GM18520 (cell line): ENCODE results near the gene SMOC1.

Experiments
- ATAC-seq: cut with Tn5 transposase; IDR thresholded peaks from one replicate; pipeline ENCODE4 v1.9.1; 2021; ENCODE audit not compliant: unreplicated experiment

Gene SMOC1

DNA sequence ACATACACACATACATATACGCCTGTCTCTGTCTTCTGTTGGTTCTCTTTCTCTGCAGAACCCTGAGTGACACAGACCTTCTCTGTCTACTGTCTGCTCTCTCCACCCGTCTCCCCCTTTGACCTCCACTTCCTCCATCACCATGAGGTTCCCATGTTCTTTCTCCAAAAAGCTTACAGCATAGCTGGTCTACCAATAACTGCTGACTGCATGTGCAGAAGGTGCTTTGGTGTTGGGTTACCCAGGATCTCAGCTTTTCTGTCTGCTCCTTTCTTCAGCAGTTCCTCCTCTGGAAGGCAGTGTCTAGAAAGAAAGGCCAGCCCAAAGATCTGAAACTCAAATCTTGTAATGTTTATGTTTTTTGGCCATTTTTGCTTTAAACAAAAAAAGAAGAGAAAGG, 125.6 kb downstream of the SMOC1 start:
- no peak for ATAC-seq

DNA sequence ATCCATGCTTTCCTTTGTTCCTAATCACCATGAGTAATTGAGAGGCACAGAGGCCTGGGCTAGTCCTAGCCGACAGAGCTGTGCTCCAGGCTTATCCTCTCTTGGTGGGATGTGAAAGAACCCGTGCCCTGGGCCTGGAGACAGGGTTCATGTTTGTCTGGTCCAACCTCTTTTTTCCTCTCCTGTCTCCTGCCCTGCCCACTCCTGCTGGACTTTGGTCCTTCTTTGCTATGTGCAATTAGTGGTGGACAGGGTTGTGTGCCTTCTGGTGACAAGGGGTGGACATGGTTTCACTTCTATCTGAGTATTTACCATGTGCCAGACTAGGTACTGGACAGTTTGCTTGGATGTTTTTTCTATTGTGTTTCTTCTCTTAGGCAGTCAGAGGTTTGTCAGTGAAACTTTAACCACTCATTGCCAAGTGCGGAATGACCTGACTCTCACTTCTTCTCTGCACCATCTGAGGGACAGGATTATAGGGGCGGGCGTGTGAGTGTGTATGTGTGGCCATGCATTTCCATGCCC, 126.1 kb downstream of the SMOC1 start:
- no peak for ATAC-seq

DNA sequence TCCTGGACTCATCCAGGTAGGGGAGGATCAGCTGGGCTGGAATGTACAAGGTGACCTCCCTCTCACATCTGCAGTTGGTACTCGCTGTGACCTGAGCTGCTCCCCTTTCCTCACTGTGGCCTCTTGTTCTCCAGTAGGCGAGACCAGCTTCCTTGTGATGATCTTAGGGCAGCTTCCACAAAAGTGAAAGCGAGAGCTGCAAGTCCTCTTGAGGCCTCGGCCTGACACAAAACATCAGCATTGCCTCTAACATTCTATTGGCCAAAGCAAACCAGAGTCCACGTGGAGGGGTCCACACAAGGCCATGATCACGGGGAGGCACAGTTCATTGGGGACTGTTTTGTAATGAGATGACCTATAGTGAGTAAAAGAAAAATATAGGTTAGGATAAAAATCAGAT, 127.5 kb downstream of the SMOC1 start:
- ATAC-seq, result no peak

DNA sequence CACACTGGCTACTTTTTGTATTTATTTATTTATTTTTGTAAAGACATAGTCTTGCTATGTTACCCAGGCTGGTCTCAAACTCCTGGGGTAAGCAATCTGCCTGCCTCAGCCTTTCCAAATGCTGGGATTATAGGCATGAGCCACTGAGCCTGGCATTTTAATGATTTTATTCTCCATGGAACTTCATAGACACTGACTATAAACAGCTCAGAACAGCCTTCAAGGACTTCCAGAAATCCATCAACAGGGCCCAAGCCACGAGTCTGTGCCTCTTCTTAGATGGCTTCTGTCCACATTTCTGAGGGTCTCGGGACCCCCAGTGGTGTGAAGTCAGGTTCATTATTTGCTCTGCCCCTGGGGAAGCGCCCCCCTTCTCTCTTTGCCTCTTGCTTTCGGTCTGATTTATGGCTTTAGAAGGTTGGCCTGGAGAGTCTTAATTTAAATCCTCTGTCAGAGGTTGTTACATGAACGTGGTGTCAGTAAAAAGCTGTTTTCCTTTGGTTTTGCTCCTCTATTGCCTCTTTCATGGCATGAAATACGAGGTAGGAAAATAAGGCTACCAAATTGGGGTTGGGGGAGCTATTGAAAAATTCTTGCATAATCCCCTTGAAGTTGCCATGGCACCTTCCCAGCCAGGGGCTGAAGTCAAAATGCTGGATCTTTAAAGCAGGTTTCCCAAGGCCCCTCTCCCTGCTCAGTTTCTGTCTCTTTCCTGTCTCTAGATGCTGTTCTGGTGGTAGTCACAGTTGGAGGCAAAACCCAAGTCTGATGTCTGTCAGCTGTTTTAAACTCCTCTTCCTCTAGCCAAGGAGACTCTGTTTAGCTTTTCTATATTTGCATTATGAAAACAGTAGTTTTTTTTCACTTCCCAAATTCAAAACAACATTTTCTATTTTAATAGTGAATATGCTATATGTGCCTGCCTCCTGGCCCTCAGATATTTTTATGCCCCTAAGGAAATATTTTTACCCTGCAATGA, 129.4 kb downstream of the SMOC1 start:
- no peak for ATAC-seq

DNA sequence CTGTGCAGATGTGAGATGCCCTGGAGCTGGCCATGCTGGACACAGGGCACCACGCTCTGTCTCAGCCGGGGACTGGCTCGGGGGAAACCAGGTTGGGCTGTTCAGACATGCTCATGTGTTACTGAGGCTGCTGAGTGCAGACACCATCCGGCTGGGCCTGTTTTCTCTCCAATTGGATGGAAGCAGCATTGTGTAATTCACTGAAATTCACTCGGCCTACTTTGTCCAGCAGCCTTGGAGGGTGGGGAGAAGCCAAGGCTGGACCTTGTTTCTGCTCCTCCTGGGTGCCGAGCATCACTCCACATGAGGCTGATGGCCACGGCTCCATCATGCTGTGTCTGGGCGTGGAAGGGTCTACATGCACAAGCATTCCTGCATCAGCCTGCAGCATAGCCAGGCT, 130.7 kb downstream of the SMOC1 start:
- ATAC-seq, result no peak

DNA sequence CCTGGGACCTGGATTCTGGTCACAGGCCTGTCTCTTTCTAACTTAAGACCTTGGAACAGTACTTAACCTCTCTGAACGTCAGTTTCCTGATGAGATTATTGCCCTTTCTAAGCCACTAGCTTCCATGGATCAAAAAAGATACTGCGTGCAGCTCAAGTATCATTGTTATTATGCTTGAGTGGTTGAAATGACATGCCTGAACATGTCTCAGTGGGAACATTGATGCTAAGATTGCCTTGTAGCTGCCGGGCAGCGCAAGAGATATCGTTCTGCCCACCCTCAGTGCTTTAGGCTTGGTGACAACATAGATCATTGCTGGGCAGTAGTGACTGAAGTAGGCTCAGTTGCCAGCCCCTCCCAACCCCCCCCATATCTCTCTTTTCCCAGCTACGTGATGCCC, 131.9 kb downstream of the SMOC1 start:
- ATAC-seq, result no peak

DNA sequence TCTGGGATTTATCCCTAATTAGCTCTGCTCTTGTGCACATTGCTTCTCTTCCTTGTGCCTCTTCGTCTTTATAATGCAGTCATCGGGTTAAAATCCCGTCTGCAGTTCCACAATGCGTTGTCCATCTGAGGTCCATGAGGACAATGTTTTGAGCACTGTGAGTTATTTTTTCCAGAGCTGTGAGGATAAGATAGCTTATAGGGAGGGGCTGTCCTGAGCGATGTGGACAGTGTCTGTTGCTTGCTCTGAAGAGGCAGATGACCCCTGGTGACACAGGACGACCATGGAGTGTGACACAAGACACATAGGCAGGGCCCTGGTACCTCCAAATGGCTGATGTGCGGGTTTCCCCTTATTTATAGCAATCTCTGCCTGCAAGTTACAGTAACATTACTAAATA, 132.5 kb downstream of the SMOC1 start:
- ATAC-seq, result no peak

DNA sequence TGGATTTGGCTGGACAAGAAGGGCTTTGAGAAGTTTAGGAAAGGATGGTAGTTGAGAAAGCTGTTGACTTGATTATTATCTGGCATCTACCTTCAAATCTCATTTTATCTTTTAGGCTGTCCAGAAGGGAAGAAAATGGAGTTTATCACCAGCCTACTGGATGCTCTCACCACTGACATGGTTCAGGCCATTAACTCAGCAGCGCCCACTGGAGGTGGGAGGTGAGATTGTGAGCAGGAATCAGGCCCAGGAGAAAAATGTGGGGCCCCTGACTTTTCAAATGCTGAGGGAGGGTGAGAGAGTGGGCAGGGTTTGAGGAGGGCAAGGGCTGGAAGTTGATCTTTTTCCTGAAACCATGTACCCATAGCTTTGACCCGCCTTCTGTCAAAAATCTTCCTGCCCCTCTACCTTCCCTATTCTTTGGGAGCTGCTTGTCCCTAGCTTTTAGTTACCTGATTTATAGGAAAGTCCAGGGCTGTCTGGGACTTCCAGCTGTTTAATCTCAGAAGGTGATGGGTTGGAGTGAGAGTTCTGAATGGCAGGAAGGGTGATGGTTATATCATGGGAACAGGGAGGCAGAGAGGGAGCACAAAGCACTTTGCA, 134.2 kb downstream of the SMOC1 start:
- no peak for ATAC-seq

DNA sequence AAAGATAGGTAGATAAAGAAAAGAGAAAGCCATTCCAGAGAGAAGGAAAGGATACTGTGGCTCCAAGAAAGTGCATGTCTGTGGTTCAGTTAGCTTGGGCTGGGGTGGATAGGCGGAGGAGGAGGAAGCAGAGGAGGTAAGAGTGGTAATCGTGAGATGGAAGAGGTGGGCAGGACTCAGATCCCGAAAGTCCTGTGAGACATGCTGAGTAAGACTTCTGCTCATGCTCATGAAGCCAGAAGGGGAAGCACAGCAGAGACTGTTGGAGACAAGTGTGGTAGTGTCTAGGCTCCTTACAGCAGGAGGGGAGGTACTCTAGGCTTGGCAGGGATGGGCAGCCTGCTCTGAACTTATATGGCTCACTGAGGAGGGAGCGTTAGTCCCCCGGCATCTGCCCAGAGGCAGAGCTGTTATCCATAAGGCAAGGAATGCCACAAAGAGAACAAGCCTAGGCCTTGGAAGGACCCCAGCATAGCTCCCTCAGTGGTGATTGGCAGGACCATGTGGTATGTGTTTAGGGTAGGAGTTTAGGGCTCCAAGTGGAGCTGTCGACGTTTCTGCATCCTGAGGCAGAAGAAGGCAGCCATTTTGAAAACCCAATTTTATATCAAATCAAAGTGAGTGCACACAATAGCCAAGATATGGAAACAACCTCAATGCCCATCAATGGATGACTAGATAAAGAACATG, 135.3 kb downstream of the SMOC1 start:
- ATAC-seq, result no peak

DNA sequence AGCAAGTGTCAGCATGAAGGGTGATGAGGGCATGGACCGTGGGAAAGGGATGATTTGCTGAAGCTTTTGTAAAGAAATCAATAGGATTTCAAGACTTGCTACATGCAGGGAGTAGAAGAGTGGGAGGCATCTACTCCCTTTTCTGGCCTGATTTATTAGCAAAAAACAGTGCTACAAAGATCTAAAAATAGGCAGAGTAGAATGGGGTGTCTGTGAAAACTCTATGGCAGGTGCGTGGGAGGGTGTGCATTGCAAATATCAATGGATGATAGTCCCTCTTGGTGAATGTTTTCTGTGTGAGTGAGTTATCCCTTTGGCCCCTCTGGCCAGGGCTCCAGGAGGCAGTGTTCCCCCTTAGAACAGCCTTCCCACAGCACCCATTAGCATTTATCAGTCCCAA, 139.0 kb downstream of the SMOC1 start:
- ATAC-seq, result no peak

DNA sequence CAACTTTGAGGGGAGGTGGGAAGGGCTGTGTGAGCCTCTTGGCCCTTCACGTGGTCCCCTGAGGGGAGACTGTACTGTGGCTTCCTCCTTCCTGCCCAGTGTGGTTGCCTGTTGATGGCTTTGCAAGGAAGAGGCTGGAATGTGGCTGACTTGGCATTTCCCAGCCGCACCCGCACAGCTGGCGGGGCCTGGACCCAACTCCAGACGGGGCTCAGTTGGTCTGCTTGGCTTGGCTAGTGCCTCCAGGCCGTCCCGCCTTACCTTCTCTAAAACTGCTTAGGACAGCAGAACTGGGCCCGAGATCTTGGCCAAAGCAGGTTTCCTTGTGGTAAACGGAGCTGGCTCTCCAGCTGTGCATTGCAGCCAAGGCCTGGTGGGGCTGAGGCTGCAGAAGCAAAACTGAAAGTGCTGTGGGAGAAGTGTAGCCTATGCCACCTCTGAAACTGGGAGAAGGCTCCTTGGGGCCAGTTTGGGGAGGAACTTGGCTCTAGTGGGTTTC, 139.5 kb downstream of the SMOC1 start:
- ATAC-seq, result no peak

DNA sequence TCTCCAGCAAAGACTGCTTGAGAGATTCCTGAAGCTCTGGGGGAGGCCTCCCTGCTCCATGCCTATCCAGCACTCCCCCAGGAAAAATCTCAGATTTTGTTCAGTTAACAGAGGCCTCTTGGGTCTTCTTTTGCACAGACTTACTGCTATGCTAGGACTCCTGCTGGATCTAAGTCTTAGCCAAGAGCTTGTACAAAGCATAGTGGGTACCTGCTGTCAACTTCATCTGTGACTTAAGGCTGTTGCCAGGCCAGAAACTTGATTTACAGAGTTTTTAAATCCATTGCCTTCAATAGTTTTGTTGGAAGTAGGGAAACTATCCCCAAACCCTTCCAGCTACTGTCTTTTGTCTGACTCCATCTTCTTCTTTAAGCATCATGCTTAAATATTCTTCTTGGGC, 140.5 kb downstream of the SMOC1 start:
- no peak for ATAC-seq

DNA sequence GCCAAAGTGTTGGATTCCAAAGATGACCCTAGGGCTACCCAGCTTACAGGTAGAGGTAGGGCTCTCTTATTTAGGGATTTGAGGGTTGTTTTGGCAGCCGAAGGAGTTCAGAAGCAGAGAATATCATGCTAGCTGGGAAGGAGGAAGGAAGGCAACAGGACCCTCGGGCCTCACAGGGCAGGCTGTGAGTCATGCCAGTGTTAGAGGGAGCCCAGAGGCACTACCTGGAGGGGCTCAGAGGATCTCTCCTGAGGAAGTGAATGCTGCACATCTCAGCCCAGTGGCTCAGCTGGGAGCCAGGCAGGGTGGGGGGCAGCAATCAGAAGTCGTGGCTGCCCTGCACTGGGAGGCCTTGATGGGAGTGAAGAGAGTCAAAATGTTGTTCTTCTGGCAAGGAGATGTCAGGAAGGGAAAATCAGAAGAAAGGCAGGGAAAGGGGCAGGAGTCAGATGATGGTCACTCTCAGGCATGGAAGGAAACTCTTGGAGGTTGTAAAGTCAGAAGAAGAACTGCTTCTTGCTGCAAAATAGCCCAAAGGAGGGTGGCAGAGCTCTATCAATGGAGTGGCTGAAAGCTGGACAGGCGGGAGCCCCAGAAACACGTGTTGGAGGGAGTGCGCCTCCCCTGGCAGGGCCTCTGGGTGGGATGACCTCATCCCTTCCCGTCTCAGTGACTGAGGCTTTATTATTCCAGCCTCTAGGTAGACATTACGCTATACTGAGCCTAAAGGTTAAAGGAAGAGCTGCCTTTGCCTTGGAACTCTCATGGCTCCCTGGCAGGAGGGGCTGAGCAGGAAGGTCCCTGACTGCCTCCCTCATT, 141.3 kb downstream of the SMOC1 start:
- ATAC-seq, result no peak

DNA sequence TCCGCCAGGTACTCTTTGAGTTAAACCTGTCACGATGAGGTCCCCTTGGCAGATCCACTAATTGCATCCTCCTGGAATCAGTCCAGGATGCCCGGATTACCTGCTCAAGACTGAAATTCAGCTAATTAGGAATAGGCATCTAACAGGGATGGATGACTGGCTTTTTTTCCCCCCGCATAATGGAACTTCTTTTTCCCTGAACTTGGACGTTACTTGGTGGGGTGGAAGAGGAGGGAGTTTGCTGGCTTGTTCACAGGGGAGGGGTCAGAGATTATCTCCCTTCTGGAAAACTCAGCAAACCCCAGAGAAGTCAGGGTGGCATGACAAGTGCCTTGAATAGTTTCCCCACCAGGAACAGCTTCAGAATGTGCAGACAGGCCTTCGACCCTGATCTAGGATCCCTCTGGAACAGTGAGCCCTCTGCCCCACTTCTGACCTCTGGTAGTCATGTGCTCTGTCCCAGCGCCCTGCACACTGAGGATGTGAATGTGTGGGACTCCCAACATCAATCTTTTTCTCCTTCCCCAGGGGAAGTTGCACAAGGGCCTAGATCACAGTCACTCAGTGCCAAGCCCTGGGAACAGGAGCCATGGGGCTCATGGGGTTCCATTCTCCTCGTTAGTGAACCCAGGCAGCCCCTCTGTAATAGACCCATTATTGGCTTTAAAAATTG, 142.5 kb downstream of the SMOC1 start:
- ATAC-seq, result no peak

DNA sequence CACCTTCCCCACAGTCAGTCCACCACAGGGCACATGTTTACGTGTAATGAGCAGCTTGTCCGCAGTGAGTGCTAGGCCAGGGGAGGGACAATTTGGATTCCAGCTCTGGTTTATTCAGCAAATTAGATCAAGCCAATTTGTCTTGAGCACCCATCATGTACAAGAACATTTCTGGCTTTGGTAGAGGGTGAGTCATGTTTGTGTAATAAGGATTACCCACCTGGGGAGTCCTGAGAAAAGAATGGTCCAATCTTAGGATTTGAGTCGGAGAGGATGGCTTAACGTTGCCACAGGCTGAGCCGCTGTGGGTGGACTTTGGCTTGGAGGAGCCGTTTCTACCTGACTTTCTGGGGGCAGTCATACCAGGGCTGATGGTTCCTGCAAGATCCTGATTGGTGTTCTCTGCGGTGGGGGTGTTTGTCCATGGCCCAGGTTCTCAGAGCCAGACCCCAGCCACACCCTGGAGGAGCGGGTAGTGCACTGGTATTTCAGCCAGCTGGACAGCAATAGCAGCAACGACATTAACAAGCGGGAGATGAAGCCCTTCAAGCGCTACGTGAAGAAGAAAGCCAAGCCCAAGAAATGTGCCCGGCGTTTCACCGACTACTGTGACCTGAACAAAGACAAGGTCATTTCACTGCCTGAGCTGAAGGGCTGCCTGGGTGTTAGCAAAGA, 143.7 kb downstream of the SMOC1 start:
- ATAC-seq, result no peak

DNA sequence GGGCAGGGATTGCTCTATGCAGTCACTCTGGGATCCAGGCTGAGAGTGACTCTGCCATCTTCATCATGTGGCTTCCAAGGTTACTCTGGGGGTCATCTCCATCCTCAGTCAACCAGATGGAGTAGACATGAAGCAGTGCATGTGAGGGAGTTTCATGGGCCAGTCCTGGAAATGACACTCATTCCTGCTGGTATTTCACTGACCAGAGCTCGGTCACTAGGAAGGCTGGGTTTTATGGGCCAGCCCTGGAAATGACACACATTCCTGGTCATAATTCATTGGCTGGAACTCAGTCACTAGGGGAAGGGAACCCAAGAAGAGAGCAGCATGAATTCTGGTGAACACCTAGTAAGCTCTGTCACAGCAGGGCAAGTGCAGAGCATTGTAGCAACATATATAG, 144.7 kb downstream of the SMOC1 start:
- no peak for ATAC-seq

DNA sequence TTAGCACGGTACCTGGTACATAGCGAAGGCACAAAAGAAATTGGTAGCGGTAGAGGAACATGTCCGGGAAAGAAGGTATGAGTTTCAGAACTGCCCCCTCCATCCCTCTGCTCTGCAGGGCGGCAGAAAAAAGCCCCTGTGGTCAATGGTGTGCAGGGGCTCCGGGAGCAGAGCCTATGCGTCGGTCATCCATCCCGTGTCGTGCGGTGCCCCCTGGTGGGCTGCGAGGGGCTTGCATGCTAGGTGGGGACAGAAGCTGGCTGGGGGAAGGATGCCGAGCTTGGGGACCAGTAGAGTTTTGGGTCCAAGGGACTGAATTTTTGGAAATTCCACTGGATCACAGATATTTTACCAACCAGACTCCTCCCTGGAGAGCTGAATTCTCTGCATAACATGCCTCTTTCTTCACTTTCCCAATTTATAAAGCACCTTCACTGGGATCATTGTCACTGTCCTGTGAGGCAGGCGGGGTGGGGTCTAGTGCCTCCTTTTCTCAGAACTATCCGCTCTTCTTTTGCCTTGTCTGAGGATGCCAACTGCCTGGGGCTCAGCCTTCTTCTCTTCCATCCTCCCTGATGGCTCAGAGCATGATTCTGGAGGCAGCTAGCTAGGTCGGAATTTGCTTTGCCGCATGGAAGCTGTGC, 148.7 kb downstream of the SMOC1 start:
- no peak for ATAC-seq

DNA sequence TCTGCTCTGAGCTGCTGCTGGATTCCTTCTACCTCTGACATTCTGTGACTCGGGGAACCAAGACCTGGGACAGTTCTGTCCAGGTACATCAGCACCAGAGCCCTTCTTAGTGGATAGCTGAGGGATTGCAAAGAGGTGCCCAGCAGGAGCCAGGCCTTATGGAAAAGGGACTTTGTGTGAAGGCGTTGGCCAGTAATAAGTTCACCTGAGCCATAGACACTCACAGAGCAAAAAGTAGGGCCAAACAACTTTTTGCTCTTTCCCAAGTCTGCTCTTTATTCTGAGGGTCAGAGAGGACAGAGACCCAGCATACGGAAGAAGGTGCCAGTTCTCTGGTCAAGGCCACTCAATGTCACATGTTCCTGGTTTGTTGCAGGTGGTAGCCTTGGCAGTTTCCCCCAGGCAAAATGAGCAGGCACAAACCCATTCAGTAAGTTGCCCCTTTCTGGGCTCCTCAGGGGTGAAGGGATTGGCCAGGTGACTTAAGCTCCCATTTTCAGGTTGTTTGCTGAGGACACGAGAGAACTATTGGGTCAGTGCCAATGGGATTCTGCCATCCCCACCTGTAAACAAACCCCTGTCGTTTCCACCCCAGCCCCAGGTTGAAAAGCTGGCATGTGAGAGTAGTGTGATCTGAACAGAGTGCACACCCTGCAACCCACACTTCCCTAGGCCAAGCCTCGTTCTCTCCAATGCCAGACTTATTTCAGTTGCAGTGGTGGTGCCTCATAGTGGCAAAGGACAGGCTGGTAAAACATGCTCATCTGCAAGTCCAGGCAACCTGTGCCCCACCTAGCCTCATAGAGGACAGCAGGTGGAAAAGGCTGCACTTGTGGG, 150.3 kb downstream of the SMOC1 start:
- no peak for ATAC-seq
